Measurements from ENCODE around the gene CSF2RB. TPM values are rescaled to one million over a fixed set of nuclear protein-coding genes. Genes with fewer than 3 reads are reported as not detected.

CSF2RB gene
- total and polyA plus RNA-seq, 2 experiments from 2014 or later, result 0.60 TPM; not detected in 1

GRCh38 chr22:36926721-36927435 lies 13.4 kb downstream of the CSF2RB start:
- no peak overlapping the region for H3K4me3 ChIP-seq
- no peak for TF ChIP-seq CTCF (IDR thresholded peaks at IDR 0.05; ENCODE audit: low read depth, low read length)
- no peaks in the 10 kb centered on the region for H3K36me3 ChIP-seq
- H3K9me3 ChIP-seq (ENCODE audit: low read depth), result no peaks in the 10 kb centered on the region
- H3K27me3 ChIP-seq, result no peaks in the 10 kb centered on the region
- no peak for DNase-seq (ENCODE audit: low read depth in 1 of 2, low spot score in 1 of 2)
- no peak overlapping the region for H3K27ac ChIP-seq
- no peaks in the 10 kb centered on the region for H3K4me1 ChIP-seq (ENCODE audit: low read depth)

- Histone ChIP-seq H3K4me1 (ENCODE audit: low read depth) (no peaks in the 10 kb centered on the region), H3K9me3 (ENCODE audit: low read depth) (no peaks in the 10 kb centered on the region), H3K4me3 (no peak overlapping the region), H3K27me3 (no peaks in the 10 kb centered on the region), H3K36me3 (no peaks in the 10 kb centered on the region), H3K27ac (no peak overlapping the region)
- no peak for DNase-seq (ENCODE audit: low read depth in 1 of 2, low spot score in 1 of 2)
- no peak for TF ChIP-seq CTCF (IDR thresholded peaks at IDR 0.05; ENCODE audit: low read depth, low read length)
Measured at GRCh38 chr22:36927671-36928070, 14.2 kb downstream of the CSF2RB start.

GRCh38 chr22:36928196-36928595 lies 14.8 kb downstream of the CSF2RB start:
- H3K9me3 ChIP-seq (ENCODE audit: low read depth), result no peaks in the 10 kb centered on the region
- H3K36me3 ChIP-seq, result no peaks in the 10 kb centered on the region
- H3K4me3 ChIP-seq, result no peak overlapping the region
- no peak overlapping the region for H3K27ac ChIP-seq
- H3K27me3 ChIP-seq, result no peaks in the 10 kb centered on the region
- TF ChIP-seq CTCF (IDR thresholded peaks at IDR 0.05; ENCODE audit: low read depth, low read length), result no peak
- no peaks in the 10 kb centered on the region for H3K4me1 ChIP-seq (ENCODE audit: low read depth)
- DNase-seq (ENCODE audit: low read depth in 1 of 2, low spot score in 1 of 2), result no peak

GRCh38 chr22:36928786-36929535 lies 15.5 kb downstream of the CSF2RB start:
- Histone ChIP-seq H3K9me3 (ENCODE audit: low read depth) (no peaks in the 10 kb centered on the region), H3K4me3 (no peak overlapping the region), H3K4me1 (ENCODE audit: low read depth) (no peaks in the 10 kb centered on the region), H3K36me3 (no peaks in the 10 kb centered on the region), H3K27ac (no peak overlapping the region), H3K27me3 (no peaks in the 10 kb centered on the region)
- TF ChIP-seq CTCF (IDR thresholded peaks at IDR 0.05; ENCODE audit: low read depth, low read length), result no peak
- no peak for DNase-seq (ENCODE audit: low read depth in 1 of 2, low spot score in 1 of 2)

GRCh38 chr22:36929621-36930020 lies 16.2 kb downstream of the CSF2RB start:
- Histone ChIP-seq H3K27me3 (no peaks in the 10 kb centered on the region), H3K36me3 (no peaks in the 10 kb centered on the region), H3K27ac (no peak overlapping the region), H3K4me1 (ENCODE audit: low read depth) (no peaks in the 10 kb centered on the region), H3K4me3 (no peak overlapping the region), H3K9me3 (ENCODE audit: low read depth) (no peaks in the 10 kb centered on the region)
- no peak for TF ChIP-seq CTCF (IDR thresholded peaks at IDR 0.05; ENCODE audit: low read depth, low read length)
- DNase-seq (ENCODE audit: low read depth in 1 of 2, low spot score in 1 of 2), result no peak

All from cardiac muscle cell (in vitro differentiated cells and primary cell).